GM18870 (cell line): ENCODE results near the gene SULT2B1.
"Not testable (repeated sequence)": the region's sequence is repeated elsewhere in the genome, so short reads cannot be mapped to it uniquely, and the experiment has no call there.

Experiments used
- ATAC-seq: cut with Tn5 transposase; IDR thresholded peaks from one replicate; pipeline ENCODE4 v1.9.1; 2021; ENCODE audit warnings: moderate library complexity; ENCODE audit not compliant: unreplicated experiment

The SULT2B1 gene

DNA sequence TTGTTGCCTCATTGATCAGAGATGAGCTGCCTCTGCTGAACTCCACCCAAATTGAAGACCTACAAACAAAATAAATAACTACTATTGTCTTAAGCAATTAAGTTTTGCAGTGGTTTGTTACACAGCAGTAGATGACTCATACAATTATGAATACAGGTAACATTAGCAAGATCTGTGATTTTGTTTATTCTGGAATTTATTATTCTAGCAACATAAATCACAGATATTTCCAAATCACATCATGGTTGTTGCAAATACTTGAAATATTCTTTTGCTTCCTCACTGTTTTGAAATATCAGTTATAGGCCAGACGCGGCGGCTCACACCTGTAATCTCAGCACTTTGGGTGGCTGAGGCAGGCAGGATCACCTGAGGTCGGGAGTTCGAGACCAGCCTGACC is 27.2 kb upstream of the SULT2B1 start:
- no peak for ATAC-seq

DNA sequence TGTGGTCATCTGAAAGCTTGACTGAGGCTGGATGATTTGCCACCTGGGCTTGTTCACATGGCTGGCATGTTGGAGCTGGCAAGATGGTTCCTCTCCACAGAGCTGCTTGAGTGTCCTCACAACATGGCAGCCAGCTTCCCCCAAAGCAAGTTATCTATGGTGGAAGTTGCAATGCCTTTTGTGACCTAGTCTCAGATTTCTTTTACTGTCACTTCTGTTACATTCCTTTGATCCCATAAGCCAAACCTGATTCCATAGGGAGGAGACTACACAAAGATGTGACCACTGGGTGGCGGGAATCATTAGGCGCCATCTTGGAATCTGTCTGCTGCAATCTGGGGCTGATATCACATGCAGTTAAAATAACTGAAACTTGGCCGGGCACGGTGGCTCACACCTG is 22.8 kb upstream of the SULT2B1 start:
- ATAC-seq: no peak

DNA sequence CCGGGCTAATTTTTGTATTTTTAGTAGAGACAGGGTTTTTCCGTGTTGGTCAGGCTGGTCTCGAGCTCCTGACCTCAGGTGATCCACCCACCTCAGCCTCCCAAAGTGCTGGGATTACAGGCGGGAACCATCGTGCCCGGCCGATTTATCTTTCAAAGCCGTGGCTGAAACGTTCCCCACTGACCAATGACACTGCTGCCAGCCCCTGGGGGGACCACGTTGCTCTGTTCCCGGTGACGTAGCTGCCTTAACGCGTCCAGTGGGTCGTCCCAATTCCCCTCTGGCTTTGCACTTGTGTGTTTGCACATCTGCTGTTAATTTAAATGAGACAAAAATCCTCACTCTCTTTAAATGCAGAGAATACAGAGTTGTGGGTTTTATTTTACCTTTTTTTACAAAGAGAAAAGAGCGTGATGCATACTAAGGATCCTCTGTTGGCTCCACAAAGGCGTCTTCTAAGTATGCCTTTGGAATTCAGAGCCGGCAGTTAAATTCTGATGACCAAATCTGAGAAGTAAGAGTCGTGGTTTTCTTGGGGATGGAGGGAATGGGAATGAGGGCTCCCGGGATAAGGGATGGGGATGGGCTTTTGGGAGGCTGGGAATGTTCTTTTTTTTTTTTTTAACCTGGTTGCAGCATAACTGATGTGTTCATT is 21.8 kb upstream of the SULT2B1 start:
- ATAC-seq: no peak

DNA sequence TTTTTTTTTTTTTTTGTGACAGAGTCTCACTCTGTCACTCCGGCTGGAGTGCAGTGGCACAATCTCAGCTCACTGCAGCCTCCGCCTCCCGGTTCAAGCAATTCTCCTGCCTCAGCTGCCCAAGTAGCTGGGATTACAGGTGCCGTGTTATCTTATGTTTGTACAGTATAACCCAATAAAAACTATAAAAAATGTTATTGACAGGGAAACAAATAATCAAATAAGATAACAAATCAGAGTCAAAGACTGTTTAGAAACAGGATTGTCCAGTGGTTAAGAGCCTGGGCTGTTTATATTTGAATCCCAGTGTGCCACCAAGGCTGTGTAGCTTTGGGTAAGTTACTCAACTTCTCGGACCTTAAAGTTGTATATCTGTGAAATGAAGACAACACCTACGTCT is 21.2 kb upstream of the SULT2B1 start:
- no peak for ATAC-seq

DNA sequence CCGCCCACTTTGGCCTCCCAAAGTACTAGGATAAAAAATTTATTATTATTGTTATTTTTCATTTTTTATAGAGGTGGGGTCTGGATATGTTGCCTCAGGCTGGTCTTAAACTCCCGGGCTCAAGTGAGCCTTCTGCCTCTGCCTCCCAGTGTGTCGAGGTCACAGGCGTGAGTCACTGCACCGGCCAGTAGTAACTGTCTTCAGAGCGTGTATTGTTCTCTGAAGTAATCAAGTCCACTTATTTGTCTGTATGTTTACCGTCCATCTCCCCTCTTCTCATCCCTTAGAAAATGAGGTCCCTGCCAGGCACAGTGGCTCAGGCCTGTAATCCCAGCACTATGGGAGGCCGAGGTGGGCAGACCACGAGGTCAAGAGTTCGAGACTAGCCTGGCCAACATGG is 18.2 kb upstream of the SULT2B1 start:
- no peak for ATAC-seq

DNA sequence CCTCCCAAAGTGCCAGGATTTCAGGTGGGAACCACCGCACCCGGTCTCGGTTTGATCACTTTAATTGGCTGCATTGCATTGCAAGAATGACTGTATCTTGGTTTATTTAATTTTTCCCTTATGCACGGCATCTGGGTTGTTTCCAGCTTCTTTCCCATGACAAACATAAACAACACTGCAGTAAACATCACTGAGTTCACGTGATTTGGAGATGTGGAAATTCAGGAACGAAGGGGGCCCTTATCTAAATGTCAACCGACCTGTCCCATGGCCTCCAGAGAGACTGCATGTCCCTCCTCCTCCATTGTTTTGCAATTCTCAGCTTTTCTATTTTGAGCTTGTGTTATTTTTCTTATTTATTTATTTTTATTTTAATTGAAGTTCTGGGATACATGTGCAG is 14.4 kb upstream of the SULT2B1 start:
- no peak for ATAC-seq

DNA sequence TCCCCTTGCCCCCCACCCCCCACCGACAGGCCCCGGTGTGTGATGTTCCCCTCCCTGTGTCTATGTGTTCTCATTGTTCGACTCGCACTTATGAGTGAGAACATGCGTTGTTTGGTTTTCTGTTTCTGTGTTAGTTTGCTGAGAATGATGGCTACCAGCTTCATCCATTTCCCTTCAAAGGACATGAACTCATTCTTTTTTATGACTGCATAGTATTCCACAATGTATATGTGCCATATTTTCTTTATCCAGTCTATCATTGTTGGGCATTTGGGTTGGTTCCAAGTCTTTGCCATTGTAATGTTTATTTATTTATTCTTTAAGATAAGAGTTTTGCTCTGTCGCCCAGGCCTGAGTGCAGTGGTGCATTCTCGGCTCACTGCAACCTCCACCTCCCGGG is 13.9 kb upstream of the SULT2B1 start:
- not testable (repeated sequence) for ATAC-seq

DNA sequence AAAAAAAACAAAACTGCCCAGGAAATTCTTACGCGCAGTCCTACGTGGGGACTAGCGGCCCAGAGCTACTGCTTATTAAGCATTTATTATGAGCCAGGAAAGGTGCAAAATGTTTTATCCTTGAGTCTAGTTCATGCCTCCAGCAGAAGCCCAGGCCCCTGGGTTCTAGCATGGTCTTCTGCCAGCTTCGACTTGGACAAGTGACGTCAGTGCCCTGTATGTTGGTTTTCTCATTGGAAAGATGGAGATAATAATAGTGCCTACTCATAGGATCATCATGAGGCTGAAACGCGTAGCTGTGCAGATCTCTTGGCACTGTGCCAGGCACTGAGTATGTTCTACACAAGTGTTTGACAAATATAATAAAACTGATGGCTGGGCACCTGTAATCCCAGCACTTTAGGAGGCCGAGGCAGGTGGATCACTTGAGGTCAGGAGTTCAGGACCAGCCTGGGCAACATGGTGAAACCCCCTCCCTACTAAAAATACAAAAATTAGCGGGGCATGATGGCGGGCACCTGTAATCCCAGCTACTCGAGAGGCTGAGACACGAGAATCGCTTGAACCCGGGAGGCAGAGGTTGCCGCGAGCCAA is 12.4 kb upstream of the SULT2B1 start:
- no peak for ATAC-seq

DNA sequence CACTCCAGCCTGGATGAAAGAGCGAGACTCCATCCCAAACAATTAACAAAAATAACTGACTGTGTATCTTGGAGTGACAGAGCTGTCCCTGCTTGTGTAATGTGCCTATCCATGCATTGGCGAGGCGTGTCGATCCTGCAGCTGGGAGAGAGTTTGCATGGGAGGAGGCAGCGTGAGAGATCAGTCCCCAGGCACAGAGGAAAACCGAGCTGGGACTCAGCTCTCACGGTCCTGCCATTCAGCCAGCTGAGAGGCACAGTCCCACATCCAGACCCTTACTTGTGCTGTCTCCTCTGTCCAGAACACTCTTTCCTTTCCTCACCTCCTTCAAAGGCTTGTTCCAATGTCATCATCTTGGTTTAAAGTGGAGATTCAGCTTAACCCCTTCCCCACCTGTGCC is 11.9 kb upstream of the SULT2B1 start:
- no peak for ATAC-seq

DNA sequence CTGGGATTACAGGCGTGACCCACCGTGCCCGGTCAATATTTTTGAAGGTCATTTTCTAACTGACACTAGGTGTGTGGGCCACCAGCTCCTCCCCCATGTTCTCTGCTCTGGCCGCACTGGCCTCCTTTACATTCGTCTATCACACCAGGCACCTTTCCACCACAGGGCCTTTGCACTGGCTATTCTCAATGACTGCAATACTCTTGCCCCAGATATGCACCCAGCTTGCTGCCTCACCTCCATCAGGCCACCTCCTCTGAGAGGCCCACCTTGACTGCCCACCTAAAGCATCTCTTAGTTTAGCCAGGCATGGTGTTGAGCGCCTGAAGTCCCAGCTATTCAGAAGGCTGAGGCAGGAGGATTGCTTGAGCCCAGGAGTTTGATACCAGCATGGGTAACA is 10.2 kb upstream of the SULT2B1 start:
- ATAC-seq: no peak

DNA sequence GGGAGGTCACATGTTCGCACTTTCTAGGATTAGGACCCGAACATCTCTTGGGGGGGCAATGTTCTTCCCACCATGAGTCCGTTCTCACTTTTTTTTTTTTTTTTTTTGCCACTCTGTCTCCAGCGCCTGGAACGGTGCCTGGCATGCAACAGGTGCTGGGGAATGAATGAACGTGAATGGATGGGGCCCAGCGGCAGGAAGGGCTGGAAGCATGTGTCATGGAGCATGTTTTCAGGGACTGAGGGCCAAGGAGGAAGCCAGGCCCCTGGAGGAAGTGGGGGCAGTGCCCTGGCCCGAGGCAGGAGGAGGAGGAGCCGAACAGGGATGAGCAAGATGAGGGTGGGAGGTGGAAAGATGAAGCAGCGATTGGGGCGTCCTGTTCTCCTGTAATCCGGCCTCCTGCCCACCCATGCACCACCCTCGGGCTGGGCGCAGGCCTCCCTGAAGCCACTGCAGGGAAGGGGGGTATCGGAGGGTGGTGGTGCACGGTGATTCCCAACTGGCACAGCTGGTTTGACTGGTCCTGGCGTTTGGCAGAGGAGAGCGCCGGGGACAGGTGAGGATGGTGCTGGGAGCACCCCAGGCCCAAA is 8.8 kb upstream of the SULT2B1 start:
- no peak for ATAC-seq

DNA sequence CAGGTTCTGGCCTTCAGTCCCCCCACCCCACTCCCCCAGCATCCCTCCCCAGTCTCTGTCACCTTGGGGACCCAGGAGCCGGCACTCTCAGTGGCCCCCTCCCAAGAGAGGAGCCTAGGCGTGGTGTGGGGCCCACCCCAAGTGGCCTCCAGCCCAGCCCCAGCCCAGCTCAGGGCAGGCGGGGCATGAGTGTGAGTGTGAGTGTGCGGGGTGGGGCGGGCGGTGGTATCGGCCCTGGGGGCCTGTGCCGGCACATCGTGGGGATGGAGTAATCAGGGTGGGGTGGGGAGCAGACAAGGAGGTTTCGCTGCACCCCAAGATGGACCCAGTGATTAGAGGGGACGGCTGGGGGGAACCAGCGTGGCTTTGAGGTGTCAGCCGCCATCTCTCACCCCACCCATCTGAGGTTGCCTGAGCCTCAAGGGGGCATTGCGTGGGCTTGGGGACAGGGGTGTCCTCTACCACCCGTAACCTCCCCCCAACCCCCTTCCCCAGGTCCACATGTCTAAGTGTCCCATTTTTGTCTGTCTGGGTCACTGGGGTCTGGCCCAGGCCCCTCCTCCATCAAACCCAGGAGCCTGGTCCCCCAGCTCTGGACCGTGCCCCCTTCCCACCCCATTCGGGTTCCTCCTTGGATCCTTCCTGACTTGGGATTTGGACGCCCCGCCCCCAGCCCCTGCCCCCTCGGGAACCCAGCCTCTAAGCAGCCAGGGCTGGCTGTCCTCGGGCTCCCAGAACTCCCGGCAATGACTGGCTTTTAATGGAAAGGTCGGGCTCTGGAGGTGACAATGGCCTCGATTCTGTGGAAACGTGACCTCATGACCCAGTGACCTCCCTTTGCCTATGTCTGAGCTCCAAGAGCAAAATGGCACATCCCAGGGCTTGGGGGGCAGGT is 6.9 kb upstream of the SULT2B1 start:
- no peak for ATAC-seq

DNA sequence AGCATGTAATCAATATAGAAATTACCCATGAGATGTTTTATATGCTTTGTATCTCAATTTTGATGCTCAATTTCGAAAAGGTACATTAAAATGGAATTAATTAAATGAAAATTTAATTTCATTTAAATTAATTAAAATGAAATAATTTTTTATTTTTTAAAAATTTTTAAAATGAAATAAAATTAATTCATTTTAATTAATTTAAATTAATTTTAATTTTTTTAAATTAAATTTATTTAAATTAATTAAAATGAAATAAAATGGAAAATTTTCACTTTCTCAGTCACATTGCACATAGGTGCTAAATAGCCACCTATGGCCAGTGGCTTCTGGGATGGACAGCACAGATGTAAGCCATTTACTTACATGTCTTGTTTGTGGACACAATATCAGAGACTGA is 4.2 kb upstream of the SULT2B1 start:
- ATAC-seq: no peak

DNA sequence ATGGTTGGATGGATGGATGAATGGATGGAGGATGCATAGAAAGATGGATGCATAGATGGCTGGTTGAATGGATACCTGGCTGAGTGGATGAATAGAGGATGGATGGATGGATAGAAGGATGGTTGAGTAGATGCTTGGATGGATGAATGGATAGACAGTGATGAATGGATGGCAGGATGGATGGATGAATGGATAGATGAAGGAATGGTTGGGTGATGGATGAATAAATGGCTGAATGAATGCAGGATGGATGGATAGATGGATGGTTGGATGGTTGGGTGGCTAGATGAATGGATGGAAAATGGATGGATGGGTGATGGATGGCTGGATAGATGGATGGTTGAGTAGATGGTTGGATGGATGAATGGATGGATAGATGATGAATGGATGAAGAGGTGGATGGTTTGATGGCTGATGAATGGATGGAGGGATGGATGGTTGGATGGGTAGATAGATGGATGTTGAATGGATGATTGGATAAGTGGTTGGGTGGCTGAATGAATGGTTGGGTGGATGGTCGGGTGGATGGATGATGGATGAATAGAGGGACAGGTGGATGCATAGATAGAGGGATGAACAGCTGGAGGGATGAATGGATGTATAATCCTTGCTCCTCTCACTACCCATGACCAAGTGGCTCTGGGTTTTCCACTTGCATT is 3.6 kb upstream of the SULT2B1 start:
- ATAC-seq: no peak

DNA sequence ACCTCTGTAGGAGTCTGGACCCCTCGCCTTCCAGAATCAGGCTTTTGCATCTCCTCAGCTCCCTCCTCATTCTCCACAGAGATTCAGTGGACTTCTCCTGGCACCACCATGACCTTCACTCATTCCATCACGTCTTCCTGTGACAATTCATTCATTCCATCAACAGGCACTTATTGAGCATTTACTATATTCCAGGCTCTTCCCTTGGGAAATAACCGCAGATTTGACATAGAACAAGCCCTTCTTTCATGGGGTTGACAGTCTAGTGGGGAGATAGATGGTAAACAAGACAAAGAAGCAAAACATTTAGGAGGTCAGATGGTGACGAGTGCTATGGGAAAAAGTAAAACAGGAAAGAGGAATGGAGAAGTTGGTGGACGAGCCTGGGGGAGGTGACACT is 2.6 kb upstream of the SULT2B1 start:
- ATAC-seq: no peak

DNA sequence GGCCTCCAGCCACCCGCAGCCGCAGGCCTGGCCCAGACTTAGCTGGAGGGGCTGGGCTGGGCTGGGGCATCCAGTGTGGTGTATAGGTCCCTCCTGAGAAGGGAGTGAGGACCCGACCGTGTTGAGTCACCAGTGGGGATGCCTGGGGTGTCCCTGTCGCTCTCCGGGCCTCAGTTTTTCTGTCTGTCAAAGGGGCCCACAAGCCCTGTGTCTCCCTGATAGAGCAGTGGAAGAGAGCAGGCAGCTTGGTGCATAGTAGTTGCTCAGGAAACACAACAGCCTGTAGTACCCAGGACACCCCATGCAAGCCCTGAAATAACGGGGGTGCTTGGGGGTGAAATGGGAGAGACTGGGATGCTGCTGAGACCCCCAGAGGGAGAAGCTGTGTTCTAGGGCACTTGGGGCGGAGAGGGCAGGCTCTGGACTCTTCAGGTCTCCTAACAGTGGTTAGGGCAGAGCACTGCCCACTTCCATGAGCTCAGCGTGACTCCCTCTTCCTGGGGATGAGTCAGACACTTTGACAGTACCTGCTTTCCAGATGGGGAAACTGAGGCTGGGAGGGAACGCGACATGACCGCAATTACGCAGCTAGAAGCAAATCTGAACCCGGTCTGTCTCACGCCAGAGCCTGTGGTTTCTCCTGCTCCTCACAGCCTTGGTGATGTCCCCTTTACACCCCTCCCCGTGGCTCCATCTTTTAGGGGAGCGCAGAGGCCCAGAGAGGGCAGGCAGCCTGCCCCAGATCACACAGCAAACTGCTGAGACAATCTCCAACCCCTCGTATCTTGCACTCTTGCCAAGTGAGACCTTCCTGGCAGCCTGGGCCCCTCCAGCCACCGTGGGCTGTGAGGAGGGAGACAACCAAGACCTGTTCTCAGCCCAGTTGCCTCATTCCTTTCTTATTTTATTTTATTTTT is 692 bp downstream of the SULT2B1 start:
- no peak for ATAC-seq

DNA sequence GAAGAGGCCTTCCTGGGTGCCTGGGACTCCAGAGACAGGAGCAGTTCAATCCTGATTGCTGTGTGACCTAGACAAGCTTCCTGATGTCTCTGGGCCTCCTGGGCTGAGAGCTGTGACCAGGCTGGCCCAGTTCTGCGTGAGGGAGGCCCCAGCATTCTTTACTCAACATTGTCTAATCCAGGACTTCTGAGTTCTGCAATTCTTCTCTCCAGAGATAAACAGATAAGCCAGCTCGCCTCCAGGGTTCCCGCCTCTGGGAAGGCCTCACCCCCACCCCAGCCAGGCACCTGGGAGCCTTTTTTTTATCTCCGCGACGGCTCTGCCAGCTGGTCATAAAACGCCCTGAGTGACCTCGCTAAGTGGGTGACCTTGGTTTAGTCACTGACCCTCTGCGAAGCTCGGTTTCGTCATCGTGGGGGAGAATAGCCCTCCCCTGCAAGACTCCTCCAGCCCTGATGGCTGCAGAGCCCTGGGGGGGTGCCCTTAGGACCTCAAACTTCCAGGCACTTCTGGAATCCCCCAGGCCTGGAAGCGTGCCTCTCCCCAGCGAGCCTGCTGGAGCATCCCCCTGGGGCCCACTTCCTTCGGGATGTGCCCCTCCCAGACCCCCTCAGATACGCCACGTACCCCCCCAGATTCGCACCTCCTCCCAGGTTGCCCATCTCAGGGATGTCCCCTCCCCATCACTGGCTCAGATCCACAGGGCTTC is 1.9 kb downstream of the SULT2B1 start:
- ATAC-seq: no peak

DNA sequence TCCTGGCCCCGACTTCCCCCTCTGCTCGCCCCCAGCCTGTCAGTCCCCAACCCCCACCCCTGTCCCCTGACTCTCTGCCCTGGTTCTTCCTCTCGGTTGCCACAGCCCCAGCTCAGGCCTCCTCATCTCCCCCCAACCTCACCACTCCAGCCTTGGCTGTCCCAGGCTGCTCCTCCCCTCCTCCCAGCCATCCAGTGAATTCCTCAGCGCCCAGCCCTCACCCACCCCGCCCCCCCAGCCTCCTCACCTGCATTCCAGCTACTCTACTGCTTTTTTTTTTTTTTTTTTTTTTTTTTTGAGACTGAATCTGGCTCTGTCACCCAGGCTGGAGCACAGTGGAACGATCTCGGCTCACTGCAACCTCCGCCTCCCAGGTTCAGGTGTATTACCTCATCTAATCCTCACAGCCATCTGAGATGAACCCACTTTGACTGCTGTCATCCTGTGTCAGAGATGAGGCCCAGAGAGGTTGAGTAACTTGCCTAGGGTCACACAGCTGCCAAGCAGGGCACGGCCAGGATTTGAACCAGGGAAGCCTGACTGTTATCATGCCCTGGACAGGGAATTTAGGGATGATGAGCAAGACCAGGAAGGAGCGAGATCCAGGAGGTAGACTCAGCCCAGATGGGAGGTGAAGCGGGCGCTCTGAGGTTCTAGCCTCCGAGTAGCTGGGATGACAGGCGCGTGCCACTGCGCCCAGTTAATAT is 2.6 kb downstream of the SULT2B1 start:
- ATAC-seq: no peak

DNA sequence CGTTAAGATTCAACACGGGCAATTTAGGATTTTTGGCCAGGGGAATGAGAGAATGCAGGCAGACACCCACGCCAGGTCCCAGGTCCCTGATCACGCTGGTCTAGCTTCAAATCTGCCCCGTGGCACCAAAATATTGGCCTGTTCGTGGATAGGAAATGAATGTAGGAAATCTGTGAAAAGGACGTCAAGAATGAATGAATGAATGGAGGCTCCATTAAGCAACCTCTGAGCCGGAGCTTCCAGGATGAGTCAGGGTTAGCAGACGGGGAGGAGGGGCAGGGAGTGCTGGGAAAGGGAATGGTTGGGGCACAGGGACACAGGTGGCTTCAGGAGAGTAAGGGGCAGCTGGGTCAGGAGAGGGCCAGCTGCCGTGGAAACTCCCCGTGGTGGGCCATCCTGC is 4.2 kb downstream of the SULT2B1 start:
- no peak for ATAC-seq
